NCI-H2227 (cell line): Measurements from ENCODE around the gene GHRL.
A peak's percentile ranks its signal among the peaks of the same experiment; 100 is the strongest.
"Not testable (repeated sequence)": the region's sequence is repeated elsewhere in the genome, so short reads cannot be mapped to it uniquely, and the experiment has no call there.

Source experiments
- DNase-seq: peaks from one replicate; lab custom pipeline; 2025; ENCODE audit not compliant: unreplicated experiment; lab: John Stamatoyannopoulos, UW

The GHRL gene

GRCh38 chr3:10278501-10278900 is 14.2 kb downstream of the GHRL start:
- no peak for DNase-seq

- no peak for DNase-seq
Observed at GRCh38 chr3:10277115-10277625, 15.6 kb downstream of the GHRL start.

- peak; percentile 15 for DNase-seq
Observed at GRCh38 chr3:10274601-10275000, 18.1 kb downstream of the GHRL start.

GRCh38 chr3:10273702-10274305 is 18.9 kb downstream of the GHRL start:
- DNase-seq = no peak

GRCh38 chr3:10272977-10273376 is 19.8 kb downstream of the GHRL start:
- no peak for DNase-seq

- not testable (repeated sequence) for DNase-seq
Observed at GRCh38 chr3:10272476-10272875, 20.3 kb downstream of the GHRL start.

- DNase-seq = no peak
Observed at GRCh38 chr3:10269443-10269842, 23.3 kb downstream of the GHRL start.

- DNase-seq = no peak
Observed at GRCh38 chr3:10268930-10269329, 23.8 kb downstream of the GHRL start.

GRCh38 chr3:10268116-10268515 is 24.6 kb downstream of the GHRL start:
- DNase-seq = no peak

GRCh38 chr3:10266936-10267335 is 25.8 kb downstream of the GHRL start:
- not testable (repeated sequence) for DNase-seq

GRCh38 chr3:10265833-10266232 is 26.9 kb downstream of the GHRL start:
- DNase-seq = no peak

- peak; percentile 51 for DNase-seq
Observed at GRCh38 chr3:10263646-10264363, 28.9 kb downstream of the GHRL start.

GRCh38 chr3:10262027-10262426 is 30.7 kb downstream of the GHRL start:
- no peak for DNase-seq

GRCh38 chr3:10260211-10260701 is 32.5 kb downstream of the GHRL start:
- no peak for DNase-seq

- no peak for DNase-seq
Observed at GRCh38 chr3:10259798-10260197, 32.9 kb downstream of the GHRL start.

- no peak for DNase-seq
Observed at GRCh38 chr3:10259036-10259435, 33.7 kb downstream of the GHRL start.

GRCh38 chr3:10255835-10256234 is 36.9 kb downstream of the GHRL start:
- no peak for DNase-seq

- DNase-seq = no peak
Observed at GRCh38 chr3:10253731-10254130, 39.0 kb downstream of the GHRL start.

- DNase-seq = no peak
Observed at GRCh38 chr3:10251006-10251405, 41.7 kb downstream of the GHRL start.

GRCh38 chr3:10249833-10250232 is 42.9 kb downstream of the GHRL start:
- DNase-seq = no peak

GRCh38 chr3:10248984-10249748 is 43.6 kb downstream of the GHRL start:
- DNase-seq = peak; percentile 8
